Ascending aorta (tissue), 2 donors: ENCODE results near the gene ACSF3. TPM values are rescaled to one million over a fixed set of nuclear protein-coding genes. Genes with fewer than 3 reads are reported as not detected.

Source experiments
- DNase-seq, 2 donors: peaks; one replicate each; pipeline ENCODE4 v3.0.0-alpha.2; 2019; ENCODE audit warnings: low spot score in 2 of 2
- H3K27ac ChIP-seq, 2 donors: fragments of 200-600 bp; sonication (generic); one replicate each; pipeline ENCODE4 v1.5.1; 2016 to 2017; ENCODE audit warnings: mild to moderate bottlenecking in 1 of 2
- H3K27me3 ChIP-seq: fragments of 200-600 bp; sonication (generic); one replicate; pipeline ENCODE4 v1.5.1; 2017
- H3K36me3 ChIP-seq, 2 donors: fragments of 200-600 bp; sonication (generic); one replicate each; pipeline ENCODE4 v1.5.1; 2016
- H3K4me1 ChIP-seq, 2 donors: fragments of 200-600 bp; sonication (generic); one replicate each; pipeline ENCODE4 v1.5.1; 2016 to 2017; ENCODE audit warnings: mild to moderate bottlenecking in 1 of 2
- H3K4me3 ChIP-seq, 2 donors: fragments of 200-600 bp; sonication (generic); one replicate each; pipeline ENCODE4 v1.5.1; 2016 to 2017; ENCODE audit warnings: mild to moderate bottlenecking in 1 of 2
- H3K9me3 ChIP-seq, 2 donors: fragments of 200-600 bp; sonication (generic); one replicate each; pipeline ENCODE4 v1.5.1; 2016
- CTCF ChIP-seq, 3 experiments: fragments of 200-600 bp in 2 of 3; fragments of 450-650 bp in 1 of 3; sonication (generic) in 2 of 3; IDR thresholded peaks; one replicate each; pipeline ENCODE4 v1.5.1; 2016 to 2019; ENCODE audit warnings: antibody characterized with exemption in 3 of 3, mild to moderate bottlenecking in 1 of 3, moderate library complexity in 1 of 3
- intact Hi-C: fragments of 100-400 bp; cut with DNase I; formaldehyde crosslinking; loops from one replicate; pipeline ENCODE4 v1.15.1; 2023
- total RNA-seq: library from RNA; depleted of rRNA; stranded (reverse); fragments of >200 nt; gene quantifications from one replicate; pipeline ENCODE4 v1.1.0, GENCODE V29; 2016

ACSF3 gene
- total RNA-seq, 1 donor from 2014 or later, result 5.2 TPM

DNA sequence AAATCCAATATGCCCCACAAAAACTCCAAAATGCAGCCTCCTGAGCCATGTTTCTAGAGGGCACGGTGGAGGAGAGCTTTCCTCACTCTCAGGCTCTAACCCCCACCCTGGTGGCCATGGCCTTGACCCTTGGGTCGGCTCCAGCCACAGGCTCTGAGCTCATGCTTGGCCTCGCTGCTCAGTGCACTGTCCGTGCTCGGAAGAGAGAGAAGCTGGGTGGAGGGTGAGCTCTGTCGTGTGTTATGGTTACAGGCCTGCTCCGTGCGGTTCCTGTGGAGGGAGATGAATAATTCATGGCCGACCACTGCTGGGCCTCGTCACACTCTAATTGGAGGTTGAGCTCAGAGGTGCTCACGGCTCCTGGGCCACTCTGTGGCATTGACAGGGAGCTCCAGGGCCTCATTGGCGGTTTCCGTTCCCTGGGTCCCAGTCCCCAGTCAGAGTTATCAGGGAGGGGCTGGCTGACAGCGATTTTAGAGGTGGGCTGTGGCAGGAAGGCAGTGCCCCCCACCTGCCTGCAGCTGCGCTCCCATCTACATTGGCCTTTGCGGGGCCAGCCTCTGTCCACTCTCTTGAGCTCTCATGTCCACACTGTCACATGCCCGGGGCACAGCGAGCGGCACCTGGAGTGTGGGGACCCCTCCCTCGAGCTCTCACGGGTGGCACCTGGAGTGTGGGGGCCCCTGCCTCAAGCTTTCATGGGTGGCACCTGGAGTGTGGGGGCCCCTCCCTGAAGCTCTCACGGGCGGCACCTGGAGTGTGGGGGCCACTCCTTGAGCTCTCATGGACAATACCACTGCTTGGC, 24.9 kb downstream of the ACSF3 start:
- intact Hi-C loops, result no loop called here
- DNase-seq, result no peak
- no peak for TF ChIP-seq CTCF (IDR thresholded peaks at IDR 0.05)
- Histone ChIP-seq H3K4me3 (no peak overlapping the region), H3K27me3 (no peaks in the 10 kb centered on the region), H3K9me3 (no peaks in the 10 kb centered on the region), H3K4me1 (no peaks in the 10 kb centered on the region), H3K27ac (no peak overlapping the region), H3K36me3 (peaks cover 55 to 94% of the 10 kb centered on the region in 2 donors)

DNA sequence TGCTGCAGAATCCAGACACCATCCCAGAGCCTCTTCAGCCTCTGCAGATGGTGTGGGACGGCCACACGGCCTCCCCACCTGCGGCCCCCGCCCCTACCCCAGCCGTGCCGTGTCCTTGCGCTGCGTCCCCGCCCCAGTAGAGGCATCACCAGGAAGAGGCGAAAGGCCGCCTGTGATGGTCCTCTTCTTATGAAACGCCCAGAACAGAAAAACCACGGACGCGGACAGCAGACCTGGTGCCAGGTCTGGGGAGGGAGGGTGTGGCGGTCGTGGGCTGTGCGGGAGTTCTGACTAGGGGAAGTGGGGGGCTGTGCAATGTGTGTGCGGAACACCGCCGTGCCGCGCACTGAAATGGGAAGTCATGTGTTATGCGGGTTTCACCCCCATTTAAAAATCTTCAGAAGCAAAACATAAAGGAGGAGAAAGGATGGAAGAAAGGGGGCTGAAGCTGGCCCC, 25.5 kb downstream of the ACSF3 start:
- Histone ChIP-seq H3K4me3 (no peak overlapping the region), H3K36me3 (peaks cover 55 to 94% of the 10 kb centered on the region in 2 donors), H3K27ac (no peak overlapping the region), H3K9me3 (no peaks in the 10 kb centered on the region), H3K4me1 (no peaks in the 10 kb centered on the region), H3K27me3 (no peaks in the 10 kb centered on the region)
- TF ChIP-seq CTCF (IDR thresholded peaks at IDR 0.05), result no peak
- no peak for DNase-seq
- intact Hi-C loops, result no loop called here

- intact Hi-C loops, result no loop called here
- H3K9me3 ChIP-seq, result no peaks in the 10 kb centered on the region
- H3K4me1 ChIP-seq, result no peaks in the 10 kb centered on the region
- H3K36me3 ChIP-seq, result peaks cover 55 to 94% of the 10 kb centered on the region in 2 donors
- no peak overlapping the region for H3K27ac ChIP-seq
- H3K4me3 ChIP-seq, result no peak overlapping the region
- H3K27me3 ChIP-seq, result no peaks in the 10 kb centered on the region
- no peak for TF ChIP-seq CTCF (IDR thresholded peaks at IDR 0.05)
- DNase-seq, result no peak
These were observed 26.0 kb downstream of the ACSF3 start for GRCh38 chr16:89119661-89120141.

- intact Hi-C loops, result no loop called here
These were observed 26.6 kb downstream of the ACSF3 start for GRCh38 chr16:89120281-89120680.

DNA sequence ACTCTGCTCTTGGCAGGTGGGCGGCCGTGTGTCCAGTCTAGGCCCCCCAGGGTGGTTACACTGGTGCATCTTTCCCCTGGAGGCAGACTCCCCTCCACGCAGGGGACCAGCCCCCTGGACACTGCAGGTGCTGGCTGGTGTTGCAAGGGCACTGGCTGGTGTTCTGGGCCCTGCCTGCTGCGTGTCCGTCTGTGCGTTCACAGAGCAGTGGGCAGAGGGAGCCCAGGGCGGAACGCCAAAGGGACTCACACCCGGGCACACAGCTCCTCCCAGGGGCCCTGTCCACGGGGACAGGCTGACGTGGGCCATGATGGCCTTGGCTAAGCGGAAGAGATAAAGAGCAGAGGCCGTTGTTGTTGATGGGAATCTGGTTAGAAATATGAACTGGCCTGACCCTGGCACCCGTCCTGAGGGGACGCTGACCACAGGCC, 27.3 kb downstream of the ACSF3 start:
- no peak for TF ChIP-seq CTCF (IDR thresholded peaks at IDR 0.05)

More at GRCh38 chr16:89120281-89120680, 26.6 kb downstream of the ACSF3 start:
- H3K9me3 ChIP-seq, result no peaks in the 10 kb centered on the region
- H3K36me3 ChIP-seq, result peaks cover 58 to 94% of the 10 kb centered on the region in 2 donors
- no peaks in the 10 kb centered on the region for H3K27me3 ChIP-seq
- TF ChIP-seq CTCF (IDR thresholded peaks at IDR 0.05), result no peak
- no peaks in the 10 kb centered on the region for H3K4me1 ChIP-seq
- H3K27ac ChIP-seq, result no peak overlapping the region
- no peak overlapping the region for H3K4me3 ChIP-seq
- no peak for DNase-seq

More for the DNA sequence above, 27.3 kb downstream of the ACSF3 start:
- peaks cover 59 to 98% of the 10 kb centered on the region in 2 donors for H3K36me3 ChIP-seq
- H3K27ac ChIP-seq, result no peak overlapping the region
- no peaks in the 10 kb centered on the region for H3K27me3 ChIP-seq
- no peaks in the 10 kb centered on the region for H3K9me3 ChIP-seq
- no peak overlapping the region for H3K4me3 ChIP-seq
- H3K4me1 ChIP-seq, result no peaks in the 10 kb centered on the region
- intact Hi-C loops, result no loop called here
- DNase-seq, result no peak
